ENCODE data around the gene SMIM29. TPM values are rescaled to one million over a fixed set of nuclear protein-coding genes. Genes with fewer than 3 reads are reported as not detected.

Gene SMIM29
- 5.1 and 5.3 TPM in 2 replicates for total RNA-seq
- long read RNA-seq, partial matches to known transcripts = 0 of 1 reads
- long read RNA-seq, other reads (novel, unspliced or antisense) = 0 of 1 reads

GRCh38 chr6:34248727-34249468 lies at the start of gene SMIM29:
Gene SMIM29 (minus strand): TSS chr6:34249006. CDS start chr6:34247791, 1,215 bp downstream.
- H3K27ac Mint-ChIP-seq = peak within 1 kb of the TSS; percentile 93

GRCh38 chr6:34295721-34296120 lies 46.9 kb upstream of the SMIM29 start:
- TF ChIP-seq, protein P1, sequence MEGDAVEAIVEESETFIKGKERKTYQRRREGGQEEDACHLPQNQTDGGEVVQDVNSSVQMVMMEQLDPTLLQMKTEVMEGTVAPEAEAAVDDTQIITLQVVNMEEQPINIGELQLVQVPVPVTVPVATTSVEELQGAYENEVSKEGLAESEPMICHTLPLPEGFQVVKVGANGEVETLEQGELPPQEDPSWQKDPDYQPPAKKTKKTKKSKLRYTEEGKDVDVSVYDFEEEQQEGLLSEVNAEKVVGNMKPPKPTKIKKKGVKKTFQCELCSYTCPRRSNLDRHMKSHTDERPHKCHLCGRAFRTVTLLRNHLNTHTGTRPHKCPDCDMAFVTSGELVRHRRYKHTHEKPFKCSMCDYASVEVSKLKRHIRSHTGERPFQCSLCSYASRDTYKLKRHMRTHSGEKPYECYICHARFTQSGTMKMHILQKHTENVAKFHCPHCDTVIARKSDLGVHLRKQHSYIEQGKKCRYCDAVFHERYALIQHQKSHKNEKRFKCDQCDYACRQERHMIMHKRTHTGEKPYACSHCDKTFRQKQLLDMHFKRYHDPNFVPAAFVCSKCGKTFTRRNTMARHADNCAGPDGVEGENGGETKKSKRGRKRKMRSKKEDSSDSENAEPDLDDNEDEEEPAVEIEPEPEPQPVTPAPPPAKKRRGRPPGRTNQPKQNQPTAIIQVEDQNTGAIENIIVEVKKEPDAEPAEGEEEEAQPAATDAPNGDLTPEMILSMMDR (IDR thresholded peaks at IDR 0.05; ENCODE audit: unreplicated experiment) = no peak
- Mint-ChIP-seq H3K27ac (peak overlapping the region; percentile 19), H3K4me1 (ENCODE audit: low read depth) (no peaks in the 10 kb centered on the region), H3K36me3 (ENCODE audit: insufficient read depth) (peaks cover 10% of the 10 kb centered on the region), H3K27me3 (no peaks in the 10 kb centered on the region), H3K9me3 (ENCODE audit: low read depth) (no peaks in the 10 kb centered on the region), H3K4me3 (ENCODE audit: low read depth) (no peak overlapping the region)
- DNase-seq (ENCODE audit: low spot score, unreplicated experiment) = no peak

More at GRCh38 chr6:34248727-34249468, at the start of gene SMIM29:
- DNase-seq (ENCODE audit: low spot score, unreplicated experiment) = peak; percentile 97
- Mint-ChIP-seq H3K4me3 (ENCODE audit: low read depth) (peak within 1 kb of the TSS; percentile 84), H3K4me1 (ENCODE audit: low read depth) (peaks cover 2% of the 10 kb centered on the region), H3K9me3 (ENCODE audit: low read depth) (no peaks in the 10 kb centered on the region), H3K27me3 (no peaks in the 10 kb centered on the region), H3K36me3 (ENCODE audit: insufficient read depth) (peaks cover 4% of the 10 kb centered on the region)
- TF ChIP-seq, protein P1 (IDR thresholded peaks at IDR 0.05; ENCODE audit: unreplicated experiment) = peak; percentile 86

DNA sequence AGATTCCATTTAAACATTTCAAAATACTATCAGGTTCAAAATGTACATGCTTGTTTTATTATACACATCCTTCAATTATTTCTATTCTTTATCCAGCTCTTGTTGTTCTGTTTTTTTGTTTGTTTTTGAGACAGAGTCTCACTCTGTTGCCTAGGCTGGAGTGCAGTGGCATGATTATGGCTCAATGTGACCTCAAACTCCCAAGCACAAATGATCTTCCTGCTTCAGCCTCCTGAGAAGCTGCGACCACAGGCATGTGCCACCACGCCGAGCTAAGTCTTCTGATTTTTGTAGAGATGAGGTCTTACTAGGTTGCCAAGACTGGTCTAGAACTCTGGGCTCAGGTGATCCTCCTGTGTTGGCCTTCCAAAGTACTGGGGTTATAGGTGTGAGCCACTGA lies 44.1 kb upstream of the SMIM29 start:
- no peaks in the 10 kb centered on the region for H3K4me1 Mint-ChIP-seq (ENCODE audit: low read depth)
- H3K4me3 Mint-ChIP-seq (ENCODE audit: low read depth) = no peak overlapping the region
- H3K27ac Mint-ChIP-seq = no peak overlapping the region
- TF ChIP-seq, protein P1 (IDR thresholded peaks at IDR 0.05; ENCODE audit: unreplicated experiment) = no peak
- peaks cover 10% of the 10 kb centered on the region for H3K36me3 Mint-ChIP-seq (ENCODE audit: insufficient read depth)
- H3K9me3 Mint-ChIP-seq (ENCODE audit: low read depth) = no peaks in the 10 kb centered on the region
- no peak for DNase-seq (ENCODE audit: low spot score, unreplicated experiment)
- no peaks in the 10 kb centered on the region for H3K27me3 Mint-ChIP-seq

DNA sequence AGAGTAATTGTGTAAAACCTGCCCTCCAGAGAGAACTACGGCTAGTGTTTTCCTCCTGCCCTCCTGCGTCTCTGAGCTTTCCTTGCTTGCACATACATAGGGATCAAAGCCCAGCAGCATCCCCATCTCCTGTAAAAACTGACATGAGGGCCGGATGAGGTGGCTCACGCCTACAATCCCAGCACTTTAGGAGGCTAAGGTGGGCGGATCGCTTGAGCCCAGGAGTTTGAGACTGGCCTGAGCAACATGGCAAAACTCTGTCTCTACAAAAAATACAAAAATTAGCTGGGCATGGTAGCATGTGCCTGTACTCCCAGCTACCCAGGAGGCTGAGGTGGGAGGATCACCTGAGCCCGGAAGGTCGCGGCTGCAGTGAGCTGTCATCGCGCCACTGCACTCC lies 40.3 kb upstream of the SMIM29 start:
- TF ChIP-seq, protein P1 (IDR thresholded peaks at IDR 0.05; ENCODE audit: unreplicated experiment) = no peak
- Mint-ChIP-seq H3K27me3 (no peaks in the 10 kb centered on the region), H3K9me3 (ENCODE audit: low read depth) (no peaks in the 10 kb centered on the region)

DNA sequence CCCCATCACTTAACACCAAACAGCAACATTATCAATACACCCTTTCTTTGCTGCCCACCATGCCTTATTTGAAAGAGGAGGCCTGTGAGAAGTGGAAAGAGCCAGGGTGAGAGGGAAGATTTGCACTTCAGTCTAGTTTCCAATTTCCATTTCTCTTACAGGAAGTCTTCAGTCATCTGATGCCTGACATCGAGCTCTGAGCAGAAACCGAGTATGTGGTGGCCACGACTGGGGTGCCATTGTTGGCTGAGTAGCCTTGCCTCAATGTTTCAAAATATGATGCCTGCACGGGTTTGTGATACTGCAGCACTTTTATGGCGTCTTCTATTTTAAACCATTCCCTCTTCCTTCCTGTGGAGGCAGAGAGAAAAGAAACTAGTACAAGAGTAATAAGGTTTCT lies 39.8 kb upstream of the SMIM29 start:
- DNase-seq (ENCODE audit: low spot score, unreplicated experiment) = no peak
- H3K4me3 Mint-ChIP-seq (ENCODE audit: low read depth) = no peak overlapping the region
- no peak overlapping the region for H3K27ac Mint-ChIP-seq
- H3K36me3 Mint-ChIP-seq (ENCODE audit: insufficient read depth) = peaks cover 19% of the 10 kb centered on the region
- peaks cover 21% of the 10 kb centered on the region for H3K4me1 Mint-ChIP-seq (ENCODE audit: low read depth)
- TF ChIP-seq, protein P1 (IDR thresholded peaks at IDR 0.05; ENCODE audit: unreplicated experiment) = no peak
- H3K9me3 Mint-ChIP-seq (ENCODE audit: low read depth) = no peaks in the 10 kb centered on the region
- peaks cover 2% of the 10 kb centered on the region for H3K27me3 Mint-ChIP-seq

More for the DNA sequence above, 40.3 kb upstream of the SMIM29 start:
- DNase-seq (ENCODE audit: low spot score, unreplicated experiment) = no peak
- no peak overlapping the region for H3K4me3 Mint-ChIP-seq (ENCODE audit: low read depth)
- H3K27ac Mint-ChIP-seq = no peak overlapping the region
- peaks cover 21% of the 10 kb centered on the region for H3K4me1 Mint-ChIP-seq (ENCODE audit: low read depth)
- peaks cover 16% of the 10 kb centered on the region for H3K36me3 Mint-ChIP-seq (ENCODE audit: insufficient read depth)

All from progenitor cell of endocrine pancreas (in vitro differentiated cells).